Measurements from ENCODE around the gene CCDC47.

Gene CCDC47

DNA sequence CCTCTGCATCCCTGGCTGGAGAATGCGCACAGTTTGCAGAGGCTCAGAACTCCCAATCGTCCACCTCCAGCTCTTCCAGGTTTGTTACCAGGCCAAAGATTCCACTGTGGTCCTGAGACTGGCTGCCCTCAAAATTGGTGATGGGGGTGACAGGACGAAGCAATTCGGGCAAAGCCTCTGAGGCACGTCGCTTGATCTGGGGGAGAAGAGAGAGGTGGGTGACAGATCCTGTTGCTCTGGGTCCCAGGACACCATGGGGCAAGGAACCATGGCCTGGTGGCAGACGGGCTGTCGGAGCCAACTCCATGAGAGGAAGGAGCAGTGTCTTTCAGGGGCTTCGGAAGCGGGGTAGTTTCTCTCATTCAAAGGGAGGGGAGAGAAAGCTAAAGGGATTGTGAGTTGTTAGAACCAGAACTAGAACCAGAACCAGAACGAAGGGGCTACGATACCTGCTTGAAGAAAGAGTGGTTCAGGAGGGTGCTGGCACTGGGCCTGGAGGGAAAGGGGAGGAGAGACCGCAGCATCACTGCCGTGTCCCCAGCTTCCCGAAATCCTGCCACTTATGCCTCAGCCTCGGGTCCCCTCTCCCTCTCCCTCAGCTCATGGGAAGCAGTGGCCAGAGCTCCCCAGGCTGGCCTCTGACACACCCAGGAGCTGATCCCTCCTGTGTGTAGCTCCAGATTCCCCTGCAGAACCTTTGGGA lies 69.7 kb downstream of the CCDC47 start:
- no peak for TF ChIP-seq TCF4 (CRISPR knock-in tag; IDR thresholded peaks at IDR 0.05; ENCODE audit: borderline replicate concordance)
- no peak for TF ChIP-seq ZC3H10 (CRISPR knock-in tag; IDR thresholded peaks at IDR 0.05)
- TF ChIP-seq ZNF8 (CRISPR knock-in tag; IDR thresholded peaks at IDR 0.05): no peak
- TF ChIP-seq ZNF70 (CRISPR knock-in tag; IDR thresholded peaks at IDR 0.05): no peak
- TF ChIP-seq TSHZ2 (CRISPR knock-in tag; IDR thresholded peaks at IDR 0.05): no peak
- no peak for TF ChIP-seq ISL1 (CRISPR knock-in tag; IDR thresholded peaks at IDR 0.05)
- no peak for TF ChIP-seq TOX (CRISPR knock-in tag; IDR thresholded peaks at IDR 0.05; ENCODE audit: borderline replicate concordance)
- no peak for TF ChIP-seq ZNF565 (CRISPR knock-in tag; conservative IDR thresholded peaks at IDR 0.05; ENCODE audit: low read depth)
- ATAC-seq: no peak

DNA sequence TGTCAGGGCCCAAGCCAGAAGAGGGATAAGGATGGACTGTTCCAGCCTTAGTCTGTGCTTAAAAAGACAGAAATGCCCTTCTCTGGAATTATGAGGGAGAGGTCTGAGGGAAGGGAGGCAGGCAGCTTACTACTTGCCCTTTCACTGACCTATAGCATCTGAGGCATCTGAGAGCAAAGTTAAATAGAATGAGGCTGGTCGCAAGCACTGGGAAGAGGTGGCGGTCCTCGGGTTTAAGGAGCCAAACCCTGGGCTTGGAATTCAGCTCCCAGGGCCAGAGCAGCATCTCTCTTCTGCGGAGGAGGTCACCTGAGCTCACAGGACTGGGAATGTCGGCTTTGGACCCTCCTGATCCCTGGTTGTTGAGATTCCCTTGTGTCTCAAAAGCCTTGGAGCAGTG lies 70.4 kb downstream of the CCDC47 start:
- no peak for TF ChIP-seq RARB (CRISPR knock-in tag; IDR thresholded peaks at IDR 0.05)
- TF ChIP-seq, protein P1, sequence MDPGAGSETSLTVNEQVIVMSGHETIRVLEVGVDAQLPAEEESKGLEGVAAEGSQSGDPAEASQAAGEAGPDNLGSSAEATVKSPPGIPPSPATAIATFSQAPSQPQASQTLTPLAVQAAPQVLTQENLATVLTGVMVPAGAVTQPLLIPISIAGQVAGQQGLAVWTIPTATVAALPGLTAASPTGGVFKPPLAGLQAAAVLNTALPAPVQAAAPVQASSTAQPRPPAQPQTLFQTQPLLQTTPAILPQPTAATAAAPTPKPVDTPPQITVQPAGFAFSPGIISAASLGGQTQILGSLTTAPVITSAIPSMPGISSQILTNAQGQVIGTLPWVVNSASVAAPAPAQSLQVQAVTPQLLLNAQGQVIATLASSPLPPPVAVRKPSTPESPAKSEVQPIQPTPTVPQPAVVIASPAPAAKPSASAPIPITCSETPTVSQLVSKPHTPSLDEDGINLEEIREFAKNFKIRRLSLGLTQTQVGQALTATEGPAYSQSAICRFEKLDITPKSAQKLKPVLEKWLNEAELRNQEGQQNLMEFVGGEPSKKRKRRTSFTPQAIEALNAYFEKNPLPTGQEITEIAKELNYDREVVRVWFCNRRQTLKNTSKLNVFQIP (CRISPR knock-in tag; IDR thresholded peaks at IDR 0.05; ENCODE audit: borderline replicate concordance, low read depth): no peak
- no peak for TF ChIP-seq ISL1 (CRISPR knock-in tag; IDR thresholded peaks at IDR 0.05)
- no peak for TF ChIP-seq GLIS3 (CRISPR knock-in tag; IDR thresholded peaks at IDR 0.05)
- no peak for TF ChIP-seq ZNF8 (CRISPR knock-in tag; IDR thresholded peaks at IDR 0.05)
- no peak for TF ChIP-seq ZFP3 (CRISPR knock-in tag; IDR thresholded peaks at IDR 0.05)
- no peak for TF ChIP-seq CSRNP3 (CRISPR knock-in tag; IDR thresholded peaks at IDR 0.05)
- no peak for TF ChIP-seq PPARA (CRISPR knock-in tag; IDR thresholded peaks at IDR 0.05; ENCODE audit: borderline replicate concordance)
- no peak for ATAC-seq

GRCh38 chr17:63702721-63703015 lies 70.7 kb downstream of the CCDC47 start:
- TF ChIP-seq TCF4 (CRISPR knock-in tag; IDR thresholded peaks at IDR 0.05; ENCODE audit: borderline replicate concordance) (no peak), TSHZ2 (CRISPR knock-in tag; IDR thresholded peaks at IDR 0.05) (no peak), TOX (CRISPR knock-in tag; IDR thresholded peaks at IDR 0.05; ENCODE audit: borderline replicate concordance) (no peak), CSDC2 (CRISPR knock-in tag; IDR thresholded peaks at IDR 0.05) (no peak), CSRNP3 (CRISPR knock-in tag; IDR thresholded peaks at IDR 0.05) (no peak), SNAI2 (CRISPR knock-in tag; IDR thresholded peaks at IDR 0.05) (no peak), ESRRG (CRISPR knock-in tag; IDR thresholded peaks at IDR 0.05) (no peak), BACH2 (CRISPR knock-in tag; IDR thresholded peaks at IDR 0.05; ENCODE audit: borderline replicate concordance) (no peak), ZNF565 (CRISPR knock-in tag; conservative IDR thresholded peaks at IDR 0.05; ENCODE audit: low read depth) (no peak), ZC3H10 (CRISPR knock-in tag; IDR thresholded peaks at IDR 0.05) (no peak), ZFP30 (CRISPR knock-in tag; IDR thresholded peaks at IDR 0.05) (no peak), ARNTL (CRISPR knock-in tag; IDR thresholded peaks at IDR 0.05; ENCODE audit: borderline replicate concordance, low read depth) (no peak)
- TF ChIP-seq, protein P1 (CRISPR knock-in tag; IDR thresholded peaks at IDR 0.05; ENCODE audit: borderline replicate concordance, low read depth): no peak
- no peak for ATAC-seq
